Measurements from ENCODE around the gene DNAL1. TPM values are rescaled to one million over a fixed set of nuclear protein-coding genes. Genes with fewer than 3 reads are reported as not detected.

DNAL1 gene
- total RNA-seq, 1 experiment from 2014 or later = 28.1 TPM

DNA sequence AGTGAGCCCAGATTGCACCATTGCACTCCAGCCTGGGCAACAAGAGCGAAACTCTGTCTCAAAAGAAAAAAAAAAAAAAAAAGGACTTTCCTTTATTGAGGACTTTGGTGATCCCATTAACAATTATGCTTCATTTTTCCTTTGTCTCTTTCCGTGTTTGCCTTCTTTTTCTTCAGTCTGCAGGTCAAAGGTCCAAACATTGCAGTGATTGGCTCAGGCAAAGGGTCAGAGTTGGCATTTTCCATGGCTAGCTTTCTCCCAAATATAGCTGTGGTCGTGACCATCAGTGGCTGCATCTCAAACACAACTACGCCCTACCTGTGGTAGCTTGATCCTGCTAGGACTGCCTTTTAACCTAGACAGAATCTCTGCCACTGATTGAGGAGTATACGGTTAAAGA lies 7.0 kb upstream of the DNAL1 start:
- Histone ChIP-seq H3K4me3 (ENCODE audit: low read depth, low read length, poor library complexity, severe bottlenecking) (no peak overlapping the region), H3K36me3 (ENCODE audit: insufficient read depth, low read length, poor library complexity, severe bottlenecking) (no peaks in the 10 kb centered on the region), H3K27me3 (replicated peaks; ENCODE audit: insufficient read depth, low read depth, low read length, poor library complexity) (no peaks in the 10 kb centered on the region), H3K4me1 (ENCODE audit: insufficient read depth, low read length, poor library complexity, severe bottlenecking) (peaks cover 10% of the 10 kb centered on the region), H3K27ac (ENCODE audit: low read depth, low read length, poor library complexity, severe bottlenecking) (no peak overlapping the region), H3K9me3 (ENCODE audit: low read depth, low read length, poor library complexity, severe bottlenecking) (no peaks in the 10 kb centered on the region)
- BruUV-seq (replicated peaks) = no TSS peak
- CTCF ChIA-PET = no interaction called here
- no peak for DNase-seq (ENCODE audit: low spot score)
- POLR2A ChIA-PET (ENCODE audit: low non-redundant PET) = no interaction called here
- intact Hi-C loops (cut with micrococcal nuclease; ENCODE audit: unreplicated experiment) = loop anchor here (10.0 kb wide), 1 partner anchor 227 kb away; no protein-coding TSS in a partner anchor
- TF ChIP-seq EZH2 (IDR thresholded peaks at IDR 0.05; ENCODE audit: borderline replicate concordance, low read depth, low read length, poor library complexity, severe bottlenecking) = no peak
- TF ChIP-seq, protein P1, sequence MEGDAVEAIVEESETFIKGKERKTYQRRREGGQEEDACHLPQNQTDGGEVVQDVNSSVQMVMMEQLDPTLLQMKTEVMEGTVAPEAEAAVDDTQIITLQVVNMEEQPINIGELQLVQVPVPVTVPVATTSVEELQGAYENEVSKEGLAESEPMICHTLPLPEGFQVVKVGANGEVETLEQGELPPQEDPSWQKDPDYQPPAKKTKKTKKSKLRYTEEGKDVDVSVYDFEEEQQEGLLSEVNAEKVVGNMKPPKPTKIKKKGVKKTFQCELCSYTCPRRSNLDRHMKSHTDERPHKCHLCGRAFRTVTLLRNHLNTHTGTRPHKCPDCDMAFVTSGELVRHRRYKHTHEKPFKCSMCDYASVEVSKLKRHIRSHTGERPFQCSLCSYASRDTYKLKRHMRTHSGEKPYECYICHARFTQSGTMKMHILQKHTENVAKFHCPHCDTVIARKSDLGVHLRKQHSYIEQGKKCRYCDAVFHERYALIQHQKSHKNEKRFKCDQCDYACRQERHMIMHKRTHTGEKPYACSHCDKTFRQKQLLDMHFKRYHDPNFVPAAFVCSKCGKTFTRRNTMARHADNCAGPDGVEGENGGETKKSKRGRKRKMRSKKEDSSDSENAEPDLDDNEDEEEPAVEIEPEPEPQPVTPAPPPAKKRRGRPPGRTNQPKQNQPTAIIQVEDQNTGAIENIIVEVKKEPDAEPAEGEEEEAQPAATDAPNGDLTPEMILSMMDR (conservative IDR thresholded peaks at IDR 0.05; ENCODE audit: low read depth, low read length) = no peak

DNA sequence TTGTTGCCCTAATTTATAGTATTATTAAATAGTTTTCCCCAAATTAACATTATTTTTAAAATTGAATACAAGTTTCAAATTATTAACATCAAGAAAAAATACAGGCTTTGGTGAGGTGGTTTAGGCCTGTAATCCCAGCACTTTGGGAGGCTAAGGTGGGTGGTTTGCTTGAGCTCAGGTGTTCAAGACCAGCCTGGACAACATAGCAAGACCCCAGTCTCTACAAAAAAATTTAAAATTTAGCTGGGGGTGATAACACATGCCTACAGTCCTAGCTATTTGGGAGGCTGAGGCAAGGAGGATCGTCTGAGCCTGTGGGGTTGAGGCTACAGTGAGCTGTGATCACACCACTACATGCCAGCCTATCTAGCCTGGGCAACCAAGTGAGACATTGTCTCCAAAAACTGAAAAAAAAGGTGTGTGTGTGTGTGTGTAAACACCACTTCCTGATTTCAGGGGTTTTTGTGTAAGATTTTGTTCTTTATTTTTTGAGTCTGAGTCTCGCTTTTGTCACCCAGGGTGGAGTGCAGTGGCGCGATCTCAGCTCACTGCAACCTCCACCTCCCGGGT lies 3.9 kb upstream of the DNAL1 start:
- no peak for DNase-seq (ENCODE audit: low spot score)
- CTCF ChIA-PET = no interaction called here
- no peaks in the 10 kb centered on the region for H3K36me3 ChIP-seq (ENCODE audit: insufficient read depth, low read length, poor library complexity, severe bottlenecking)
- H3K27ac ChIP-seq (ENCODE audit: low read depth, low read length, poor library complexity, severe bottlenecking) = no peak overlapping the region
- H3K9me3 ChIP-seq (ENCODE audit: low read depth, low read length, poor library complexity, severe bottlenecking) = no peaks in the 10 kb centered on the region
- no peaks in the 10 kb centered on the region for H3K27me3 ChIP-seq (replicated peaks; ENCODE audit: insufficient read depth, low read depth, low read length, poor library complexity)
- TF ChIP-seq, protein P1 (conservative IDR thresholded peaks at IDR 0.05; ENCODE audit: low read depth, low read length) = no peak
- no peak for TF ChIP-seq EZH2 (IDR thresholded peaks at IDR 0.05; ENCODE audit: borderline replicate concordance, low read depth, low read length, poor library complexity, severe bottlenecking)
- intact Hi-C loops (cut with micrococcal nuclease; ENCODE audit: unreplicated experiment) = no loop called here
- POLR2A ChIA-PET (ENCODE audit: low non-redundant PET) = no interaction called here
- no TSS peak for BruUV-seq (replicated peaks)
- H3K4me1 ChIP-seq (ENCODE audit: insufficient read depth, low read length, poor library complexity, severe bottlenecking) = no peaks in the 10 kb centered on the region
- H3K4me3 ChIP-seq (ENCODE audit: low read depth, low read length, poor library complexity, severe bottlenecking) = no peak overlapping the region

DNA sequence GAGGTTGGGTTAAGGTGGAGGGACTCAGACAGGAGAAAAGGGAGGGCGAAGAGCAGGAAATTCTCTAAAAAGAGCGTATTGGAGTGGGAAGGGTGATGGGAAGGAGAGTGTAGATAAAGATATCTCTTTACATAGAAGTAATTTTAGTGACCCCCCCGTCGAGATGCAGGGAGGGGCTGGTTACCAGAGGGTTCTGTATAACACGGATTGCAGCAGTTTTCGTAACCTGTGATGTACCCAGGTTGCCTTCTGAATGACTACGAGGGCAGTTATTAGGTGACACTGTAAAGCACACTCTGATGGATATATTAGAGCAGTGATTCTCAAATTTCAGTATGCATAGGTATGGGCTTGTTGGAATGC lies 443 bp downstream of the DNAL1 start:
- Histone ChIP-seq H3K36me3 (ENCODE audit: insufficient read depth, low read length, poor library complexity, severe bottlenecking) (no peaks in the 10 kb centered on the region), H3K27ac (ENCODE audit: low read depth, low read length, poor library complexity, severe bottlenecking) (peak overlapping the region; percentile 74), H3K27me3 (replicated peaks; ENCODE audit: insufficient read depth, low read depth, low read length, poor library complexity) (no peaks in the 10 kb centered on the region), H3K4me1 (ENCODE audit: insufficient read depth, low read length, poor library complexity, severe bottlenecking) (no peaks in the 10 kb centered on the region), H3K9me3 (ENCODE audit: low read depth, low read length, poor library complexity, severe bottlenecking) (no peaks in the 10 kb centered on the region), H3K4me3 (ENCODE audit: low read depth, low read length, poor library complexity, severe bottlenecking) (peak overlapping the region; percentile 83)
- ChIA-PET POLR2A (ENCODE audit: low non-redundant PET) (no interaction called here), CTCF (no interaction called here)
- TF ChIP-seq, protein P1 (conservative IDR thresholded peaks at IDR 0.05; ENCODE audit: low read depth, low read length) = no peak
- TF ChIP-seq EZH2 (IDR thresholded peaks at IDR 0.05; ENCODE audit: borderline replicate concordance, low read depth, low read length, poor library complexity, severe bottlenecking) = no peak
- intact Hi-C loops (cut with micrococcal nuclease; ENCODE audit: unreplicated experiment) = no loop called here
- TSS peak; percentile 74 for BruUV-seq (replicated peaks)
- no peak for DNase-seq (ENCODE audit: low spot score)

Measured in A673 (cell line).